ENCODE data around the gene CUEDC1. TPM values are rescaled to one million over a fixed set of nuclear protein-coding genes. Genes with fewer than 3 reads are reported as not detected.

Gene CUEDC1
- total and polyA plus RNA-seq, 2 of the 13 experiments (the other 11 are each of a cell fraction or from before 2014, with no cell fraction given) = 7.4 to 12.9 TPM

GRCh38 chr17:57862694-57863667 is 92.2 kb downstream of the CUEDC1 start (continued):
- TF ChIP-seq, protein P1, sequence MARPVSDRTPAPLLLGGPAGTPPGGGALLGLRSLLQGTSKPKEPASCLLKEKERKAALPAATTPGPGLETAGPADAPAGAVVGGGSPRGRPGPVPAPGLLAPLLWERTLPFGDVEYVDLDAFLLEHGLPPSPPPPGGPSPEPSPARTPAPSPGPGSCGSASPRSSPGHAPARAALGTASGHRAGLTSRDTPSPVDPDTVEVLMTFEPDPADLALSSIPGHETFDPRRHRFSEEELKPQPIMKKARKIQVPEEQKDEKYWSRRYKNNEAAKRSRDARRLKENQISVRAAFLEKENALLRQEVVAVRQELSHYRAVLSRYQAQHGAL (CRISPR knock-in tag; IDR thresholded peaks at IDR 0.05; ENCODE audit: not compliant biosample characterization) = peak; percentile 89
- TF ChIP-seq CREB1 (IDR thresholded peaks at IDR 0.05) (peak; percentile 78; the same call in 1 of the 2 replicates), CREB1 (CRISPR knock-in tag; IDR thresholded peaks at IDR 0.05) (no peak), ZNF33B (CRISPR knock-in tag; IDR thresholded peaks at IDR 0.05) (no peak), MAF1 (CRISPR knock-in tag; IDR thresholded peaks at IDR 0.05; ENCODE audit: borderline replicate concordance) (no peak), SNAI1 (CRISPR knock-in tag; IDR thresholded peaks at IDR 0.05; ENCODE audit: borderline replicate concordance) (peak; percentile 97; the same call in 1 of the 2 replicates), ASH2L (IDR thresholded peaks at IDR 0.05; ENCODE audit: insufficient read length, low read depth, low read length) (no peak), ZNF224 (CRISPR knock-in tag; IDR thresholded peaks at IDR 0.05) (peak; percentile 27), ZNF264 (CRISPR knock-in tag; IDR thresholded peaks at IDR 0.05) (peak; percentile 60; the same call in 1 of the 2 replicates), ZNF672 (CRISPR knock-in tag; IDR thresholded peaks at IDR 0.05) (no peak), ZNF143 (CRISPR knock-in tag; IDR thresholded peaks at IDR 0.05) (no peak), ZNF644 (CRISPR knock-in tag; IDR thresholded peaks at IDR 0.05; ENCODE audit: low read depth) (peak; percentile 58), ARNTL (CRISPR knock-in tag; IDR thresholded peaks at IDR 0.05) (no peak), GABPB1 (CRISPR knock-in tag; IDR thresholded peaks at IDR 0.05) (no peak)
- TF ChIP-seq, protein P2, sequence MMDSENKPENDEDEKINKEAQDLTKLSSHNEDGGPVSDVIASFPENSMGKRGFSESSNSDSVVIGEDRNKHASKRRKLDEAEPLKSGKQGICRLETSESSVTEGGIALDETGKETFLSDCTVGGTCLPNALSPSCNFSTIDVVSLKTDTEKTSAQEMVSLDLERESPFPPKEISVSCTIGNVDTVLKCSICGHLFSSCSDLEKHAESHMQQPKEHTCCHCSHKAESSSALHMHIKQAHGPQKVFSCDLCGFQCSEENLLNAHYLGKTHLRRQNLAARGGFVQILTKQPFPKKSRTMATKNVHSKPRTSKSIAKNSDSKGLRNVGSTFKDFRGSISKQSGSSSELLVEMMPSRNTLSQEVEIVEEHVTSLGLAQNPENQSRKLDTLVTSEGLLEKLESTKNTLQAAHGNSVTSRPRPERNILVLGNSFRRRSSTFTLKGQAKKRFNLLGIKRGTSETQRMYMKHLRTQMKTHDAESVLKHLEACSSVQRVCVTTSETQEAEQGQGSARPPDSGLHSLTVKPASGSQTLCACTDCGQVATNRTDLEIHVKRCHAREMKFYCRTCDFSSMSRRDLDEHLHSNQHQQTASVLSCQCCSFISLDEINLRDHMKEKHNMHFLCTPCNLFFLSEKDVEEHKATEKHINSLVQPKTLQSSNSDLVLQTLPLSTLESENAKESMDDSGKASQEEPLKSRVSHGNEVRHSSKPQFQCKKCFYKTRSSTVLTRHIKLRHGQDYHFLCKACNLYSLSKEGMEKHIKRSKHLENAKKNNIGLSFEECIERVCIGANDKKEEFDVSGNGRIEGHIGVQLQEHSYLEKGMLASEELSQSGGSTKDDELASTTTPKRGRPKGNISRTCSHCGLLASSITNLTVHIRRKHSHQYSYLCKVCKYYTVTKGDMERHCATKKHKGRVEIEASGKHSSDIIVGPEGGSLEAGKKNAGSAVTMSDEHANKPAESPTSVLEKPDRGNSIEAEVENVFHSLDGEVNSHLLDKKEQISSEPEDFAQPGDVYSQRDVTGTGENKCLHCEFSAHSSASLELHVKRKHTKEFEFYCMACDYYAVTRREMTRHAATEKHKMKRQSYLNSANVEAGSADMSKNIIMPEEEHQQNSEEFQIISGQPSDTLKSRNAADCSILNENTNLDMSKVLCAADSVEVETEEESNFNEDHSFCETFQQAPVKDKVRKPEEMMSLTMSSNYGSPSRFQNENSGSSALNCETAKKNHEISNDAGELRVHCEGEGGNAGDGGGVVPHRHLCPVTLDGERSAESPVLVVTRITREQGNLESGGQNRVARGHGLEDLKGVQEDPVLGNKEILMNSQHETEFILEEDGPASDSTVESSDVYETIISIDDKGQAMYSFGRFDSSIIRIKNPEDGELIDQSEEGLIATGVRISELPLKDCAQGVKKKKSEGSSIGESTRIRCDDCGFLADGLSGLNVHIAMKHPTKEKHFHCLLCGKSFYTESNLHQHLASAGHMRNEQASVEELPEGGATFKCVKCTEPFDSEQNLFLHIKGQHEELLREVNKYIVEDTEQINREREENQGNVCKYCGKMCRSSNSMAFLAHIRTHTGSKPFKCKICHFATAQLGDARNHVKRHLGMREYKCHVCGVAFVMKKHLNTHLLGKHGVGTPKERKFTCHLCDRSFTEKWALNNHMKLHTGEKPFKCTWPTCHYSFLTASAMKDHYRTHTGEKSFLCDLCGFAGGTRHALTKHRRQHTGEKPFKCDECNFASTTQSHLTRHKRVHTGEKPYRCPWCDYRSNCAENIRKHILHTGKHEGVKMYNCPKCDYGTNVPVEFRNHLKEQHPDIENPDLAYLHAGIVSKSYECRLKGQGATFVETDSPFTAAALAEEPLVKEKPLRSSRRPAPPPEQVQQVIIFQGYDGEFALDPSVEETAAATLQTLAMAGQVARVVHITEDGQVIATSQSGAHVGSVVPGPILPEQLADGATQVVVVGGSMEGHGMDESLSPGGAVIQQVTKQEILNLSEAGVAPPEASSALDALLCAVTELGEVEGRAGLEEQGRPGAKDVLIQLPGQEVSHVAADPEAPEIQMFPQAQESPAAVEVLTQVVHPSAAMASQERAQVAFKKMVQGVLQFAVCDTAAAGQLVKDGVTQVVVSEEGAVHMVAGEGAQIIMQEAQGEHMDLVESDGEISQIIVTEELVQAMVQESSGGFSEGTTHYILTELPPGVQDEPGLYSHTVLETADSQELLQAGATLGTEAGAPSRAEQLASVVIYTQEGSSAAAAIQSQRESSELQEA (CRISPR knock-in tag; IDR thresholded peaks at IDR 0.05; ENCODE audit: not compliant biosample characterization) = no peak
- TF ChIP-seq, protein P3, sequence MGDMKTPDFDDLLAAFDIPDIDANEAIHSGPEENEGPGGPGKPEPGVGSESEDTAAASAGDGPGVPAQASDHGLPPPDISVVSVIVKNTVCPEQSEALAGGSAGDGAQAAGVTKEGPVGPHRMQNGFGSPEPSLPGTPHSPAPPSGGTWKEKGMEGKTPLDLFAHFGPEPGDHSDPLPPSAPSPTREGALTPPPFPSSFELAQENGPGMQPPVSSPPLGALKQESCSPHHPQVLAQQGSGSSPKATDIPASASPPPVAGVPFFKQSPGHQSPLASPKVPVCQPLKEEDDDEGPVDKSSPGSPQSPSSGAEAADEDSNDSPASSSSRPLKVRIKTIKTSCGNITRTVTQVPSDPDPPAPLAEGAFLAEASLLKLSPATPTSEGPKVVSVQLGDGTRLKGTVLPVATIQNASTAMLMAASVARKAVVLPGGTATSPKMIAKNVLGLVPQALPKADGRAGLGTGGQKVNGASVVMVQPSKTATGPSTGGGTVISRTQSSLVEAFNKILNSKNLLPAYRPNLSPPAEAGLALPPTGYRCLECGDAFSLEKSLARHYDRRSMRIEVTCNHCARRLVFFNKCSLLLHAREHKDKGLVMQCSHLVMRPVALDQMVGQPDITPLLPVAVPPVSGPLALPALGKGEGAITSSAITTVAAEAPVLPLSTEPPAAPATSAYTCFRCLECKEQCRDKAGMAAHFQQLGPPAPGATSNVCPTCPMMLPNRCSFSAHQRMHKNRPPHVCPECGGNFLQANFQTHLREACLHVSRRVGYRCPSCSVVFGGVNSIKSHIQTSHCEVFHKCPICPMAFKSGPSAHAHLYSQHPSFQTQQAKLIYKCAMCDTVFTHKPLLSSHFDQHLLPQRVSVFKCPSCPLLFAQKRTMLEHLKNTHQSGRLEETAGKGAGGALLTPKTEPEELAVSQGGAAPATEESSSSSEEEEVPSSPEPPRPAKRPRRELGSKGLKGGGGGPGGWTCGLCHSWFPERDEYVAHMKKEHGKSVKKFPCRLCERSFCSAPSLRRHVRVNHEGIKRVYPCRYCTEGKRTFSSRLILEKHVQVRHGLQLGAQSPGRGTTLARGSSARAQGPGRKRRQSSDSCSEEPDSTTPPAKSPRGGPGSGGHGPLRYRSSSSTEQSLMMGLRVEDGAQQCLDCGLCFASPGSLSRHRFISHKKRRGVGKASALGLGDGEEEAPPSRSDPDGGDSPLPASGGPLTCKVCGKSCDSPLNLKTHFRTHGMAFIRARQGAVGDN (CRISPR knock-in tag; IDR thresholded peaks at IDR 0.05) = peak; percentile 57

Data from HepG2 (cell line).